ENCODE results near the gene SLC22A17. TPM values are rescaled to one million over a fixed set of nuclear protein-coding genes. Genes with fewer than 3 reads are reported as not detected.
A peak's percentile ranks its signal among the peaks of the same experiment; 100 is the strongest.
"Not testable (repeated sequence)": the region's sequence is repeated elsewhere in the genome, so short reads cannot be mapped to it uniquely, and the experiment has no call there.

The SLC22A17 gene
- total RNA-seq (10 to 100 TPM in 1 of 2 donors, 1 to 10 TPM in 1; 2.4 to 14.6 TPM), polyA plus RNA-seq (1 to 10 TPM; 1.1 to 2.7 TPM)

GRCh38 chr14:23352506-23353432 lies at the start of gene SLC22A17:
TSS of gene SLC22A17 (minus strand) at chr14:23352887.
- 4% methylated on average over 42 of the region's 42 CpGs for WGBS

GRCh38 chr14:23401291-23401690 lies 48.6 kb upstream of the SLC22A17 start:
- no peak for DNase-seq (ENCODE audit: low spot score)
- peaks cover 0 to 10% (median 0%) of the 10 kb centered on the region in 4 donors for H3K27me3 ChIP-seq (ENCODE audit: control insufficient read depth in 4 of 4, insufficient read depth in 4 of 4, low read length in 3 of 4)
- H3K9ac ChIP-seq (ENCODE audit: low read depth in 1 of 2, low read length in 2 of 2), result no peak overlapping the region
- WGBS, result 75% methylated on average over 4 of the region's 4 CpGs
- H3K36me3 ChIP-seq (ENCODE audit: control insufficient read depth in 4 of 4, insufficient read depth in 3 of 4, low read depth in 1 of 4, low read length in 3 of 4), result no peaks in the 10 kb centered on the region
- no peak overlapping the region for H3K4me3 ChIP-seq (ENCODE audit: low read depth in 1 of 3, low read length in 3 of 3)
- no peak overlapping the region for H3K27ac ChIP-seq (ENCODE audit: low read depth in 1 of 2, low read length in 2 of 2)
- no peaks in the 10 kb centered on the region for H3K4me1 ChIP-seq (ENCODE audit: control insufficient read depth in 4 of 4, insufficient read depth in 4 of 4, low read length in 3 of 4)
- no peaks in the 10 kb centered on the region for H3K9me3 ChIP-seq (ENCODE audit: control insufficient read depth in 4 of 4, low read length in 3 of 4)
- TF ChIP-seq RXRA (IDR thresholded peaks at IDR 0.05), result no peak
- TF ChIP-seq, protein P1, sequence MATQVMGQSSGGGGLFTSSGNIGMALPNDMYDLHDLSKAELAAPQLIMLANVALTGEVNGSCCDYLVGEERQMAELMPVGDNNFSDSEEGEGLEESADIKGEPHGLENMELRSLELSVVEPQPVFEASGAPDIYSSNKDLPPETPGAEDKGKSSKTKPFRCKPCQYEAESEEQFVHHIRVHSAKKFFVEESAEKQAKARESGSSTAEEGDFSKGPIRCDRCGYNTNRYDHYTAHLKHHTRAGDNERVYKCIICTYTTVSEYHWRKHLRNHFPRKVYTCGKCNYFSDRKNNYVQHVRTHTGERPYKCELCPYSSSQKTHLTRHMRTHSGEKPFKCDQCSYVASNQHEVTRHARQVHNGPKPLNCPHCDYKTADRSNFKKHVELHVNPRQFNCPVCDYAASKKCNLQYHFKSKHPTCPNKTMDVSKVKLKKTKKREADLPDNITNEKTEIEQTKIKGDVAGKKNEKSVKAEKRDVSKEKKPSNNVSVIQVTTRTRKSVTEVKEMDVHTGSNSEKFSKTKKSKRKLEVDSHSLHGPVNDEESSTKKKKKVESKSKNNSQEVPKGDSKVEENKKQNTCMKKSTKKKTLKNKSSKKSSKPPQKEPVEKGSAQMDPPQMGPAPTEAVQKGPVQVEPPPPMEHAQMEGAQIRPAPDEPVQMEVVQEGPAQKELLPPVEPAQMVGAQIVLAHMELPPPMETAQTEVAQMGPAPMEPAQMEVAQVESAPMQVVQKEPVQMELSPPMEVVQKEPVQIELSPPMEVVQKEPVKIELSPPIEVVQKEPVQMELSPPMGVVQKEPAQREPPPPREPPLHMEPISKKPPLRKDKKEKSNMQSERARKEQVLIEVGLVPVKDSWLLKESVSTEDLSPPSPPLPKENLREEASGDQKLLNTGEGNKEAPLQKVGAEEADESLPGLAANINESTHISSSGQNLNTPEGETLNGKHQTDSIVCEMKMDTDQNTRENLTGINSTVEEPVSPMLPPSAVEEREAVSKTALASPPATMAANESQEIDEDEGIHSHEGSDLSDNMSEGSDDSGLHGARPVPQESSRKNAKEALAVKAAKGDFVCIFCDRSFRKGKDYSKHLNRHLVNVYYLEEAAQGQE (IDR thresholded peaks at IDR 0.05), result no peak
- no peak for TF ChIP-seq YY1 (IDR thresholded peaks at IDR 0.05)
- TF ChIP-seq HNF4G (IDR thresholded peaks at IDR 0.05), result no peak
- TF ChIP-seq, protein P2, sequence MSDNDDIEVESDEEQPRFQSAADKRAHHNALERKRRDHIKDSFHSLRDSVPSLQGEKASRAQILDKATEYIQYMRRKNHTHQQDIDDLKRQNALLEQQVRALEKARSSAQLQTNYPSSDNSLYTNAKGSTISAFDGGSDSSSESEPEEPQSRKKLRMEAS (IDR thresholded peaks at IDR 0.05), result no peak
- no peak for TF ChIP-seq EGR1 (IDR thresholded peaks at IDR 0.05; ENCODE audit: low read depth in 2 of 2)
- no peak for TF ChIP-seq CTCF (IDR thresholded peaks at IDR 0.05; ENCODE audit: low read depth, low read length, missing input control)
- TF ChIP-seq, protein P3, sequence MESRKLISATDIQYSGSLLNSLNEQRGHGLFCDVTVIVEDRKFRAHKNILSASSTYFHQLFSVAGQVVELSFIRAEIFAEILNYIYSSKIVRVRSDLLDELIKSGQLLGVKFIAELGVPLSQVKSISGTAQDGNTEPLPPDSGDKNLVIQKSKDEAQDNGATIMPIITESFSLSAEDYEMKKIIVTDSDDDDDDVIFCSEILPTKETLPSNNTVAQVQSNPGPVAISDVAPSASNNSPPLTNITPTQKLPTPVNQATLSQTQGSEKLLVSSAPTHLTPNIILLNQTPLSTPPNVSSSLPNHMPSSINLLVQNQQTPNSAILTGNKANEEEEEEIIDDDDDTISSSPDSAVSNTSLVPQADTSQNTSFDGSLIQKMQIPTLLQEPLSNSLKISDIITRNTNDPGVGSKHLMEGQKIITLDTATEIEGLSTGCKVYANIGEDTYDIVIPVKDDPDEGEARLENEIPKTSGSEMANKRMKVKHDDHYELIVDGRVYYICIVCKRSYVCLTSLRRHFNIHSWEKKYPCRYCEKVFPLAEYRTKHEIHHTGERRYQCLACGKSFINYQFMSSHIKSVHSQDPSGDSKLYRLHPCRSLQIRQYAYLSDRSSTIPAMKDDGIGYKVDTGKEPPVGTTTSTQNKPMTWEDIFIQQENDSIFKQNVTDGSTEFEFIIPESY (IDR thresholded peaks at IDR 0.05), result no peak
- no peak for TF ChIP-seq GABPA (IDR thresholded peaks at IDR 0.05 in 1 of 2, conservative IDR thresholded peaks at IDR 0.05 in 1 of 2)
- no peak for TF ChIP-seq NR2F2 (IDR thresholded peaks at IDR 0.05)
- TF ChIP-seq TAF1 (conservative IDR thresholded peaks at IDR 0.05), result no peak
- no peak for TF ChIP-seq JUND (IDR thresholded peaks at IDR 0.05)
- no peak for TF ChIP-seq FOXA1 (IDR thresholded peaks at IDR 0.05)
- TF ChIP-seq, protein P4, sequence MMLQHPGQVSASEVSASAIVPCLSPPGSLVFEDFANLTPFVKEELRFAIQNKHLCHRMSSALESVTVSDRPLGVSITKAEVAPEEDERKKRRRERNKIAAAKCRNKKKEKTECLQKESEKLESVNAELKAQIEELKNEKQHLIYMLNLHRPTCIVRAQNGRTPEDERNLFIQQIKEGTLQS (IDR thresholded peaks at IDR 0.05), result no peak
- TF ChIP-seq HNF4A (conservative IDR thresholded peaks at IDR 0.05), result no peak
- no peak for TF ChIP-seq SP1 (IDR thresholded peaks at IDR 0.05)
- no peak for TF ChIP-seq RAD21 (IDR thresholded peaks at IDR 0.05)
- TF ChIP-seq FOXA2 (IDR thresholded peaks at IDR 0.05), result no peak

More at GRCh38 chr14:23352506-23353432, at the start of gene SLC22A17:
- Histone ChIP-seq H3K27me3 (ENCODE audit: control insufficient read depth in 4 of 4, insufficient read depth in 4 of 4, low read length in 3 of 4) (peaks cover 0 to 11% (median 2%) of the 10 kb centered on the region in 4 donors), H3K9ac (ENCODE audit: low read depth in 1 of 2, low read length in 2 of 2) (no peak within 1 kb of the TSS), H3K9me3 (ENCODE audit: control insufficient read depth in 4 of 4, low read length in 3 of 4) (no peaks in the 10 kb centered on the region), H3K4me1 (ENCODE audit: control insufficient read depth in 4 of 4, insufficient read depth in 4 of 4, low read length in 3 of 4) (peaks cover 4 to 11% (median 8%) of the 10 kb centered on the region in 4 donors), H3K4me3 (ENCODE audit: low read depth in 1 of 3, low read length in 3 of 3) (peak within 1 kb of the TSS in 2 of 3 donors; percentile 31 to 55), H3K27ac (ENCODE audit: low read depth in 1 of 2, low read length in 2 of 2) (no peak within 1 kb of the TSS), H3K36me3 (ENCODE audit: control insufficient read depth in 4 of 4, insufficient read depth in 3 of 4, low read depth in 1 of 4, low read length in 3 of 4) (no peaks in the 10 kb centered on the region)
- TF ChIP-seq, protein P2 (IDR thresholded peaks at IDR 0.05), result no peak
- no peak for TF ChIP-seq FOXA1 (IDR thresholded peaks at IDR 0.05)
- peak in 1 of 2 donors; percentile 6 for TF ChIP-seq RAD21 (IDR thresholded peaks at IDR 0.05)
- no peak for TF ChIP-seq EGR1 (IDR thresholded peaks at IDR 0.05; ENCODE audit: low read depth in 2 of 2)
- peak; percentile 55 for DNase-seq (ENCODE audit: low spot score)

- not testable (repeated sequence) for DNase-seq (ENCODE audit: low spot score); H3K4me3 ChIP-seq (ENCODE audit: low read depth in 1 of 3, low read length in 3 of 3); H3K4me1 ChIP-seq (ENCODE audit: control insufficient read depth in 4 of 4, insufficient read depth in 4 of 4, low read length in 3 of 4); H3K27ac ChIP-seq (ENCODE audit: low read depth in 1 of 2, low read length in 2 of 2); H3K9ac ChIP-seq (ENCODE audit: low read depth in 1 of 2, low read length in 2 of 2); H3K9me3 ChIP-seq (ENCODE audit: control insufficient read depth in 4 of 4, low read length in 3 of 4); H3K27me3 ChIP-seq (ENCODE audit: control insufficient read depth in 4 of 4, insufficient read depth in 4 of 4, low read length in 3 of 4); H3K36me3 ChIP-seq (ENCODE audit: control insufficient read depth in 4 of 4, insufficient read depth in 3 of 4, low read depth in 1 of 4, low read length in 3 of 4)
- WGBS, result 85% methylated on average over 16 of the region's 16 CpGs
These were observed 47.9 kb upstream of the SLC22A17 start for GRCh38 chr14:23400496-23401149.
